SU-DHL-6 (cell line): Measurements from ENCODE around the gene GLO1.

Experiments
- H2AFZ ChIP-seq: fragments of 200-600 bp; sonication (generic); 2 replicates; pipeline ENCODE4 v1.6.1; 2014; ENCODE audit warnings: low read depth, mild to moderate bottlenecking, moderate library complexity, mixed read lengths, antibody characterized with exemption, low read length; ENCODE audit not compliant: severe bottlenecking
- H3F3A ChIP-seq: fragments of 200-600 bp; shearing (Covaris generic); 2 replicates; pipeline ENCODE4 v1.6.0; 2016; ENCODE audit warnings: antibody characterized with exemption, mild to moderate bottlenecking; ENCODE audit not compliant: insufficient read depth
- H3K27ac ChIP-seq: fragments of 200-600 bp; sonication (generic); 2 replicates; pipeline ENCODE4 v1.5.1; 2016; ENCODE audit warnings: low read depth, mild to moderate bottlenecking, low read length, moderate library complexity, mixed read lengths
- H3K27me3 ChIP-seq: fragments of 200-600 bp; sonication (generic), shearing (Covaris generic); 2 replicates; pipeline ENCODE4 v1.6.0; 2014; ENCODE audit warnings: mild to moderate bottlenecking, low read length
- H3K36me3 ChIP-seq: fragments of 200-600 bp; sonication (generic); 2 replicates; pipeline ENCODE4 v1.6.1; 2014; ENCODE audit warnings: mild to moderate bottlenecking, low read length, mixed read lengths
- H3K4me2 ChIP-seq: fragments of 300-600, 200-600 bp; shearing (Covaris generic), sonication (generic); 2 replicates; pipeline ENCODE4 v1.6.0; 2014; ENCODE audit warnings: low read length, low read depth, mild to moderate bottlenecking; ENCODE audit not compliant: poor library complexity, severe bottlenecking
- H3K4me3 ChIP-seq: fragments of 200-600 bp; sonication (generic); 2 replicates; pipeline ENCODE4 v1.5.1; 2014; ENCODE audit warnings: antibody characterized with exemption, low read length, mild to moderate bottlenecking, mixed read lengths; ENCODE audit not compliant: insufficient read depth, poor library complexity, severe bottlenecking
- H3K79me2 ChIP-seq: fragments of 200-600 bp; sonication (generic); 2 replicates; pipeline ENCODE4 v1.6.1; 2014; ENCODE audit warnings: mild to moderate bottlenecking, low read length, moderate library complexity; ENCODE audit not compliant: insufficient read depth
- H3K9ac ChIP-seq: fragments of 200-600 bp; sonication (generic); 2 replicates; pipeline ENCODE4 v1.7.0; 2014; ENCODE audit warnings: mild to moderate bottlenecking, low read length
- H3K9me2 ChIP-seq: fragments of 200-600 bp; sonication (generic); replicated peaks from 2 replicates; pipeline ENCODE4 v1.6.1; 2014; ENCODE audit warnings: low read length; ENCODE audit not compliant: insufficient read depth
- H3K9me3 ChIP-seq: fragments of 200-600 bp; sonication (generic); 2 replicates; pipeline ENCODE4 v1.6.1; 2014; ENCODE audit warnings: low read length, mixed read lengths; ENCODE audit not compliant: insufficient read depth
- H4K20me1 ChIP-seq: fragments of 200-600 bp; sonication (generic); 2 replicates; pipeline ENCODE4 v1.6.1; 2014; ENCODE audit warnings: low read depth, mild to moderate bottlenecking, antibody characterized with exemption, low read length, moderate library complexity, mixed read lengths
- CTCF ChIP-seq: fragments of 200-600 bp; sonication (generic); IDR thresholded peaks from one replicate; pipeline ENCODE4 v1.5.1; 2017; ENCODE audit warnings: antibody characterized with exemption, mild to moderate bottlenecking, low read length, moderate library complexity; ENCODE audit not compliant: insufficient read depth, poor library complexity, severe bottlenecking
- EZH2phosphoT487 ChIP-seq: fragments of 200-600 bp; sonication (generic), shearing (Covaris generic); conservative IDR thresholded peaks from 2 replicates; pipeline ENCODE4 v1.6.1; 2018; ENCODE audit warnings: mild to moderate bottlenecking, antibody characterized with exemption, low read length, moderate library complexity, mixed read lengths

The GLO1 gene

GRCh38 chr6:38684904-38685303 lies 18.0 kb downstream of the GLO1 start:
- no peak for TF ChIP-seq EZH2phosphoT487
- TF ChIP-seq CTCF = no peak
- Histone ChIP-seq H3K79me2 (peaks cover 52% of the 10 kb centered on the region), H3K27me3 (no peaks in the 10 kb centered on the region), H4K20me1 (peaks cover 30% of the 10 kb centered on the region), H3F3A (no peaks in the 10 kb centered on the region; the same call in 1 of the 2 replicates), H3K4me3 (no peak overlapping the region), H3K36me3 (peaks cover 38% of the 10 kb centered on the region), H3K4me2 (no peak overlapping the region), H3K27ac (no peak overlapping the region), H3K9ac (no peak overlapping the region), H2AFZ (no peak overlapping the region), H3K9me3 (no peaks in the 10 kb centered on the region), H3K9me2 (no peaks in the 10 kb centered on the region)

- no peaks in the 10 kb centered on the region for H3K27me3 ChIP-seq
- no peak for TF ChIP-seq EZH2phosphoT487
- TF ChIP-seq CTCF = no peak
- peaks cover 38% of the 10 kb centered on the region for H3K36me3 ChIP-seq
- H3K79me2 ChIP-seq = peaks cover 46% of the 10 kb centered on the region
- no peak overlapping the region for H3K4me2 ChIP-seq
- H4K20me1 ChIP-seq = peaks cover 30% of the 10 kb centered on the region
- no peak overlapping the region for H2AFZ ChIP-seq
- no peak overlapping the region for H3K9ac ChIP-seq
- no peak overlapping the region for H3K4me3 ChIP-seq
- H3K9me3 ChIP-seq = no peaks in the 10 kb centered on the region
- H3K9me2 ChIP-seq = no peaks in the 10 kb centered on the region
- H3F3A ChIP-seq = no peaks in the 10 kb centered on the region; the same call in 1 of the 2 replicates
- H3K27ac ChIP-seq = no peak overlapping the region
Observed at GRCh38 chr6:38684237-38684636, 18.7 kb downstream of the GLO1 start.

- no peaks in the 10 kb centered on the region; the same call in 1 of the 2 replicates for H3F3A ChIP-seq
- H4K20me1 ChIP-seq = peaks cover 24% of the 10 kb centered on the region
- H3K36me3 ChIP-seq = peaks cover 47% of the 10 kb centered on the region
- no peak overlapping the region for H3K4me3 ChIP-seq
- no peaks in the 10 kb centered on the region for H3K9me3 ChIP-seq
- no peak overlapping the region for H3K9ac ChIP-seq
- H2AFZ ChIP-seq = no peak overlapping the region
- no peaks in the 10 kb centered on the region for H3K9me2 ChIP-seq
- TF ChIP-seq EZH2phosphoT487 (no peak), CTCF (no peak)
- H3K4me2 ChIP-seq = no peak overlapping the region
- H3K27ac ChIP-seq = no peak overlapping the region
- no peaks in the 10 kb centered on the region for H3K27me3 ChIP-seq
- H3K79me2 ChIP-seq = peaks cover 23% of the 10 kb centered on the region
Observed at GRCh38 chr6:38681850-38682249, 21.1 kb downstream of the GLO1 start.

GRCh38 chr6:38679668-38680067 lies 23.3 kb downstream of the GLO1 start:
- H3K9ac ChIP-seq = no peak overlapping the region
- H3K79me2 ChIP-seq = peaks cover 4% of the 10 kb centered on the region; the same call in 1 of the 2 replicates
- no peaks in the 10 kb centered on the region for H3K27me3 ChIP-seq
- H3F3A ChIP-seq = no peaks in the 10 kb centered on the region; the same call in 1 of the 2 replicates
- no peaks in the 10 kb centered on the region for H3K9me3 ChIP-seq
- no peak overlapping the region for H3K4me3 ChIP-seq
- no peaks in the 10 kb centered on the region for H3K9me2 ChIP-seq
- H3K36me3 ChIP-seq = peaks cover 51% of the 10 kb centered on the region
- TF ChIP-seq CTCF (no peak), EZH2phosphoT487 (no peak)
- no peak overlapping the region for H2AFZ ChIP-seq
- no peak overlapping the region for H3K4me2 ChIP-seq
- no peak overlapping the region for H3K27ac ChIP-seq
- peaks cover 16% of the 10 kb centered on the region for H4K20me1 ChIP-seq
